ENCODE measurements around the gene ZNF316. TPM values are rescaled to one million over a fixed set of nuclear protein-coding genes. Genes with fewer than 3 reads are reported as not detected.
"Not testable (repeated sequence)": the region's sequence is repeated elsewhere in the genome, so short reads cannot be mapped to it uniquely, and the experiment has no call there.

ZNF316 gene
- total RNA-seq, 4 donors from 2014 or later, result 32.1 to 77.7 (median 36.2) TPM

- TF ChIP-seq EP300 (IDR thresholded peaks at IDR 0.05), result no peak
- TF ChIP-seq, protein P1, sequence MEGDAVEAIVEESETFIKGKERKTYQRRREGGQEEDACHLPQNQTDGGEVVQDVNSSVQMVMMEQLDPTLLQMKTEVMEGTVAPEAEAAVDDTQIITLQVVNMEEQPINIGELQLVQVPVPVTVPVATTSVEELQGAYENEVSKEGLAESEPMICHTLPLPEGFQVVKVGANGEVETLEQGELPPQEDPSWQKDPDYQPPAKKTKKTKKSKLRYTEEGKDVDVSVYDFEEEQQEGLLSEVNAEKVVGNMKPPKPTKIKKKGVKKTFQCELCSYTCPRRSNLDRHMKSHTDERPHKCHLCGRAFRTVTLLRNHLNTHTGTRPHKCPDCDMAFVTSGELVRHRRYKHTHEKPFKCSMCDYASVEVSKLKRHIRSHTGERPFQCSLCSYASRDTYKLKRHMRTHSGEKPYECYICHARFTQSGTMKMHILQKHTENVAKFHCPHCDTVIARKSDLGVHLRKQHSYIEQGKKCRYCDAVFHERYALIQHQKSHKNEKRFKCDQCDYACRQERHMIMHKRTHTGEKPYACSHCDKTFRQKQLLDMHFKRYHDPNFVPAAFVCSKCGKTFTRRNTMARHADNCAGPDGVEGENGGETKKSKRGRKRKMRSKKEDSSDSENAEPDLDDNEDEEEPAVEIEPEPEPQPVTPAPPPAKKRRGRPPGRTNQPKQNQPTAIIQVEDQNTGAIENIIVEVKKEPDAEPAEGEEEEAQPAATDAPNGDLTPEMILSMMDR (IDR thresholded peaks at IDR 0.05), result no peak
- no peak for TF ChIP-seq POLR2A (IDR thresholded peaks at IDR 0.05)
- Histone ChIP-seq H3K27me3 (no peaks in the 10 kb centered on the region), H3K4me3 (no peak overlapping the region), H3K4me1 (no peaks in the 10 kb centered on the region), H3K27ac (no peak overlapping the region), H3K9me3 (no peaks in the 10 kb centered on the region), H3K36me3 (peaks cover 0 to 21% (median 0%) of the 10 kb centered on the region in 3 donors)
- no peak for DNase-seq (ENCODE audit: low spot score in 2 of 2)
- WGBS, 2 donors, result 73 to 80% methylated on average over 3 to 6 of the region's 6 CpGs
These were observed 9.1 kb upstream of the ZNF316 start for GRCh38 chr7:6628045-6628444.

- WGBS, 2 donors, result 51 to 64% methylated on average over 9 to 11 of the region's 11 CpGs
- no peak for DNase-seq (ENCODE audit: low spot score in 2 of 2)
- Histone ChIP-seq H3K36me3 (peaks cover 0 to 2% (median 0%) of the 10 kb centered on the region in 3 donors), H3K4me3 (no peak overlapping the region), H3K4me1 (no peaks in the 10 kb centered on the region), H3K9me3 (no peaks in the 10 kb centered on the region), H3K27me3 (no peaks in the 10 kb centered on the region), H3K27ac (no peak overlapping the region)
- no peak for TF ChIP-seq EP300 (IDR thresholded peaks at IDR 0.05)
- TF ChIP-seq, protein P1 (IDR thresholded peaks at IDR 0.05), result no peak
- no peak for TF ChIP-seq POLR2A (IDR thresholded peaks at IDR 0.05)
These were observed 6.9 kb upstream of the ZNF316 start for GRCh38 chr7:6630007-6630849.

GRCh38 chr7:6631605-6632004, 5.5 kb upstream of the ZNF316 start:
- Histone ChIP-seq H3K27ac (no peak overlapping the region), H3K4me3 (no peak overlapping the region), H3K36me3 (no peaks in the 10 kb centered on the region), H3K4me1 (peaks cover 0 to 8% (median 2%) of the 10 kb centered on the region in 4 donors), H3K9me3 (no peaks in the 10 kb centered on the region), H3K27me3 (no peaks in the 10 kb centered on the region)
- 73 to 78% methylated on average over 5 to 7 of the region's 7 CpGs for WGBS, 2 donors
- TF ChIP-seq EP300 (IDR thresholded peaks at IDR 0.05) (no peak), POLR2A (IDR thresholded peaks at IDR 0.05) (no peak)
- TF ChIP-seq, protein P1 (IDR thresholded peaks at IDR 0.05), result no peak
- no peak for DNase-seq (ENCODE audit: low spot score in 2 of 2)

- Histone ChIP-seq H3K9me3 (no peaks in the 10 kb centered on the region), H3K36me3 (no peaks in the 10 kb centered on the region), H3K27ac (no peak overlapping the region), H3K27me3 (no peaks in the 10 kb centered on the region), H3K4me1 (peaks cover 0 to 22% (median 15%) of the 10 kb centered on the region in 4 donors), H3K4me3 (no peak overlapping the region)
- 81 to 83% methylated on average over 8 of the region's 8 CpGs for WGBS, 2 donors
- no peak for TF ChIP-seq POLR2A (IDR thresholded peaks at IDR 0.05)
- TF ChIP-seq, protein P1 (IDR thresholded peaks at IDR 0.05), result no peak
- TF ChIP-seq EP300 (IDR thresholded peaks at IDR 0.05), result no peak
- DNase-seq (ENCODE audit: low spot score in 2 of 2), result no peak
These were observed 3.1 kb upstream of the ZNF316 start for GRCh38 chr7:6634021-6634420.

- H3K27ac ChIP-seq; H3K27me3 ChIP-seq; DNase-seq (ENCODE audit: low spot score in 2 of 2); H3K36me3 ChIP-seq; H3K4me3 ChIP-seq; H3K9me3 ChIP-seq: not testable (repeated sequence)
- 87 to 91% methylated on average over 5 of the region's 5 CpGs for WGBS, 2 donors
- H3K4me1 ChIP-seq, result peaks cover 0 to 32% (median 16%) of the 10 kb centered on the region in 4 donors
These were observed 2.1 kb upstream of the ZNF316 start for GRCh38 chr7:6634971-6635370.

All from tibial nerve (tissue), 4 donors.